Caki2 (cell line): ENCODE results near the gene GSTA1. TPM values are rescaled to one million over a fixed set of nuclear protein-coding genes. Genes with fewer than 3 reads are reported as not detected.

Experiments
- total RNA-seq: library from RNA; depleted of rRNA; stranded (reverse); fragments of >200 nt; shearing (Covaris generic); gene quantifications from 2 replicates; pipeline ENCODE4 v1.2.3, GENCODE V29; 2014; ENCODE audit warnings: low replicate concordance; rRNA removed

GSTA1 gene
- total RNA-seq, 1 experiment from 2014 or later = not detected

Other genes with a start within 250 kb of the GSTA1 start
- gene TRAM2, start 226.8 kb downstream of the GSTA1 start, total RNA-seq = 7.3 and 9.6 TPM in 2 replicates
- gene TMEM14A, start 132.7 kb downstream of the GSTA1 start, total RNA-seq = 101 and 113 TPM in 2 replicates
- gene GSTA2, start 40.3 kb downstream of the GSTA1 start, total RNA-seq = not detected in 2 replicates
- gene GSTA5, start 37.0 kb upstream of the GSTA1 start, total RNA-seq = not detected in 2 replicates
- gene GSTA3, start 105.9 kb upstream of the GSTA1 start, total RNA-seq = 0.61 TPM in 1 of 2 replicates, not detected in the other
- 83.6 and 89.8 TPM in 2 replicates for gene GSTA4, start 191.5 kb upstream of the GSTA1 start, total RNA-seq